DMS 273 (cell line): ENCODE measurements around the gene PHLDB3.

Experiments used
- DNase-seq: peaks from one replicate; lab custom pipeline; 2025; ENCODE audit not compliant: unreplicated experiment; lab: John Stamatoyannopoulos, UW

PHLDB3 gene

DNA sequence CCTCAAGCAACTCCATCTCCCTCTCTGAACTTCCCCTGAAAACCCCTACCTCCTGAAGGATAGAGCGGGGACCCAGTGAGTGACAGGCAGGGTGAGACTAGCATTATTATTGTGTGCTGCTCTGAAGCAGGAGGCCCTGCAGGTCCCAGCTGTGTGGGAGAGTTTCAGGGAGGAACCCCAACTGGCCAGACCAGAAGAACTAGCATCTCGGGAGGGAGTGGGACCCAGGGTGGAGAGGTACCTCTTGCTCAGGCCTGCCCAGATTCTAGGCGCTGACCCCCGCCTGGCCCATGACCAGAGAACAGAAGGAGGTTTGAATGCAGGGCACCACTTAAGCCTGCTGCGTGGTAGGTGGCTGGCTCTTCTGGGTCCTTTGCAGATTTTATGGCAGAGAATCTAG lies 33.5 kb downstream of the PHLDB3 start:
- no peak for DNase-seq

DNA sequence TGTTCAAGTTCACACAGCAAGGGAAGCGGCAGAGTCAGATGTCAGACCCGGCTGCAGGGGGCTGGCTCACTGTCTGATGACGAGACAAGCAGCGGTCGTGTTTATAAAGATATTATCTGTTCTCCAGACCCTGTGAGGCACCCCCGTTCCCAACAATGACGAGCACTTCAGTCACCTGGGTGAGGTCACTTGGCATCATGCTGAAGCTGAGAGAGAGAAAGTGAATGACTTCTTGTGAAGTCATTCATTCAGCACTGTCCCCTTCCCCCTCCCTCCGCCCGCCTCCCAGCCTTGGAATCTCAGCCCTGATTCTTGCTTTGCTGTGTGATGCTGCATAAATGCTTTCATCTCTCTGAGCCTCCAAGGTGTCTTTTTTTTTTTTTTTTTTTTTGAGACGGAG lies 34.3 kb downstream of the PHLDB3 start:
- DNase-seq: no peak

DNA sequence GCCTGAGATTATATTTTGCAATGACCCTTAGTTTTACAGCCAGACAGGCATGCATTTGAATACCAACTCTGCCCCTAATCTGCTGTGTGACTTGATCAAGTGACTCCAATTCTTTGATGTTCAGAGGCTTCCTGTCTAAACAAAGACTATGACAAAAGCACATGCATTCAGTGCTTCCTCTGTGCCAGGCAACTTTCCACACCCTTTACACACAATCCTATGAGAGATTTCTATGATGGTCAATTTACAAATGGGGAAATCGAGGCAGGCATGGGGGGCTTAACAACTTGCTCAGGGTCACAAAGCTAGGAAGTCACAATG lies 35.4 kb downstream of the PHLDB3 start:
- DNase-seq: no peak

DNA sequence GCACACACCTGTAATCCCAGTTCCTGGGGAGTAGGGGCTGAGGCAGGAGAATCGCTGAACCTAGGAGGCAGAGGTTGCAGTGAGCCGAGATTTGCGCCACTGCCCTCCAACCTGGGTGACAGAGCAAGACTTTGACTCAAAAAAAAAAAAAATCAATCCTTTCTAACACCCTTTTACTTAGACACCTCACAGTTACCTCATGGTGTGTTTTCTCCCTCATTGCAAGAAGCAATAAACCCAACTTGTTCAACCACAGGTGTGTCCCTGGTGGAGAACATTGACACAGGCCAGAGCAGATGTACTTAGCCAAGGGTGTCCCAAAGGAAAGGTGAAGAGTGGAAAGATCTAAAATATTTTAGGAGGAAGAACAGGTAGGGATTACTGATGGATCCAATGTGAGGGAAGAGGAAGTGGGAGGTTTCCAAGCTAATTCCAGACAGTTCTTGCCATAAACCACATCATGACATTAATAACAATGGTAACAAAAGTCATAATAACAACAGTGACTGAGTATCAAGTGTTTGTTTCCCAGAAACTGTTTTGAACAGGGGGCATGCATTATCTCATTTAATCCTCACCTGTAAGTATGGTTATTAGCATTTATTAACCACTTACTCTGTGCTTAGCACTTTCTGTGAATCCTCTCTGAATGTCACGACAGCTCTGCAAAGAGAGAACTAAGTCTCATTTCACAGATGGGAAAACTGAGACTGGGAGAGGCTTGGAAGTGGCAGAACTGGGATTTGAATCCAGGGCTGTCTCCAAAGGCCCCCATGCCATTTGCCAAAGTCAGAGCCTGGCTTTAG lies 36.0 kb downstream of the PHLDB3 start:
- no peak for DNase-seq

DNA sequence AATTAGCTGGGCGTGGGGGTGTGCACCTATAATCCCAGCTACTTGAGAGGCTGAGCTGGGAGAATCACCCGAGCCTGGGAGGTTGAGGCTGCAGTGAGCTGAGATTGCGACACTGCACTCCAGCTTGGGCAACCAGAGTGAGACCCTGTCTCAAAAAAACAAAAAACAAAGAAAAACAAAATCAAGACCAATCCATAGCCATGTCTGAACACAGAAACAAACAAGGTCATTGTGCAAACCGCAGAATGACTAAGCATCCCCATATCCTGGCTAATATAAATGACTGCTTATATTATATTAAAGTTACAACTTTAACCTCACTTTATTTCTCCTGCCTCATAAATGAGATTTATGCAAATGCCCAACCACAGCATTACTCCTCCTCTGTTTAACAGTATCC lies 36.8 kb downstream of the PHLDB3 start:
- no peak for DNase-seq

DNA sequence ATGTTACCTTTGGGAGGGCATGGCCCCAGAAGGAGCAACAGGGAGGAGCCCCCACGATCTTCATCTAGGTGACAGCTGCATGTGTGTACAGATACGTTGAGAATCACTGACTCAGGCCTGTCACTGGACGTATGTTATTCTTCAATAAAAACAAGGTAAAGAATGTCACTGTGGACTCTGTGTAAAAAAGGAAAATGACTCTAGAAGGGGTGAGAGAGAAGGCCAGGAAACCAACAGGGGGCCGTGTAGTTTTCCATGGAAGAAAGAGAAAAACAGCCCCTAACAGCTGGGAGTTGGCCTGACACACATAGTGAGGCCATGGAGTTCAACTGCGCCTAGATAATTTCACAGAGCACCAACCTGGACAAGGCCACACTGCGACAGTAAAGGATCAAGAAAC lies 37.3 kb downstream of the PHLDB3 start:
- no peak for DNase-seq

DNA sequence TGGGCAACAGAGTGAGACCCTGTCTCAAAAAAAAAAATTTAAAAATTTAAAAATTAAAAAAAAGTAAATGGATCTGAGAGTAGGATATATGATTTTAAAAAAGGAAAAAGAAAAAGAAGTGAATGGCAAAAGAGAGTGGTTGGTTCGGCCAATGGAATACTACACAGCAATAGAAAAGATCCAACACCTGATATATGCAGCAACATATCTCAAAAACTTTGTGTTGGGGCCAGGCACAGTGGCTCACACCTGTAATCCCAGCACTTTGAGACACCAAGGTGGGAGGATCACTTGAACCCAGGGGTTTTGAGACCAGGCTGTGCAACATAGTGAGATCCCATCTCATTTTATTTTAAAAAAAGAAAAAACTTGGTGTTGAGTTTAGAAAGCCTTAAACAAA lies 37.8 kb downstream of the PHLDB3 start:
- DNase-seq: no peak

DNA sequence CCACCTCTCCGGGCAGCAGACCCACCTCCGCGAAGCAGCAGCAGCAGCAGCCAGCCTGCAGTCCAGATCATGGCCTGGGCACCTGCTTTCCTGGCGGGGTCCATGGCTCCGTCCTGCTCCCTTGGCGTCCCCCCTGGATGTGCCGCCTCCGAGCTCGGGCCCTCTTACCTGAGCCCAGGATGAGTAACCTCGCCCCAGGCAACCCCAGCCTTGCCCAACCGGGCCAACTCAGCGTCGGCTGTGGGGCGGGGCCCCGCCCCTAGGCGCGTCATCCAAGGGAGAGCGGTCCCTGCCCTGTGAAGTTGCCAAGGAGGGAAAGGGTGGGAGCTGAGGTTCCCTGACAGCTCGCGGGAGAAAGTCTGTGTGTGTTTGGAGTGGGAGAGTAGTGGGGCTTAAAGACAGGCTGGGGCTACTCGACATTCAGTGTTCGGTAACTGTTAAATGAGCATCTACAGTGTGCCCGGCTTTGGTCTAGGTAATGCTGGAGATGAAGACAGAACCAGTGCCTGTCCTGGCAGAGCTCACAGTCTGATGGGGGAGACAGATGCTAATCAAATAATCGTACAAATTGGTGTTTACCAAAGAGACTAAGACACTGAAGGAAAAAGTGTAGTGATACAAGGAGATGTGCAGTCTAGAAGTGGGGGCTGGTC lies 39.0 kb downstream of the PHLDB3 start, which contains the start of gene LYPD3:
TSS of gene LYPD3 (minus strand) at position 141 of the 653 bp plus-strand sequence. CDS start at position 104, 37 bp downstream.
- no peak for DNase-seq

DNA sequence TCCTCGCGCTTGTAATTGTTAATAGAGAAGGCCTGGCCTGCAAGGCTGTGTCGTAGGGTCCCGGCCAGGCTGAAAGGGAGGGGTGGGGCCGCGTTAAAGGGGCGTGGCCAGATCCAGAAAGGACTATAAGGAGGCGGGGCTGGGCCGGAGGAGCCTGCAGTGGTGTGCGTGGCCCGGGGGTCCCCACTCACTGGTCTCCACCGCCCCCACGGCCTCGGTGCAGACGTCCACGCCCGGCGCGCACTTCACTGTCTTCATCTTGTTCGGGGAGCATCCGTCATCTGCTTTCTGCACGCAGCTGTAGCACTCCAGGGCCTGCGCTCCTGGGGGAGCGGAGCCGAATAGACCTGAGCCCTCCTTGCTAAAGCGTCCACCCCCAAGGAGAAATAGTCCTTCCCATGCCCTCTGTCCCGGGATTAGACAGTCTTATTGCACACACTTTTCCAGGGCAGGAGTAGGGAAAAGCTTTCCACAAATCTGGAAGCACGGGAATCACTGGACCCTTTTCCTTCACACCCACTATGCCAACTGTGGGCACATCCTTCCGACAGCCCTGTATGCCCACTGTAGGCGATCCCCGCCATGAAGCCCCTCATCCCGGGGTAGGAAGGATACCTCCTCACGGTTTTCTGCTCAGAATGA lies 40.3 kb downstream of the PHLDB3 start:
- no peak for DNase-seq

DNA sequence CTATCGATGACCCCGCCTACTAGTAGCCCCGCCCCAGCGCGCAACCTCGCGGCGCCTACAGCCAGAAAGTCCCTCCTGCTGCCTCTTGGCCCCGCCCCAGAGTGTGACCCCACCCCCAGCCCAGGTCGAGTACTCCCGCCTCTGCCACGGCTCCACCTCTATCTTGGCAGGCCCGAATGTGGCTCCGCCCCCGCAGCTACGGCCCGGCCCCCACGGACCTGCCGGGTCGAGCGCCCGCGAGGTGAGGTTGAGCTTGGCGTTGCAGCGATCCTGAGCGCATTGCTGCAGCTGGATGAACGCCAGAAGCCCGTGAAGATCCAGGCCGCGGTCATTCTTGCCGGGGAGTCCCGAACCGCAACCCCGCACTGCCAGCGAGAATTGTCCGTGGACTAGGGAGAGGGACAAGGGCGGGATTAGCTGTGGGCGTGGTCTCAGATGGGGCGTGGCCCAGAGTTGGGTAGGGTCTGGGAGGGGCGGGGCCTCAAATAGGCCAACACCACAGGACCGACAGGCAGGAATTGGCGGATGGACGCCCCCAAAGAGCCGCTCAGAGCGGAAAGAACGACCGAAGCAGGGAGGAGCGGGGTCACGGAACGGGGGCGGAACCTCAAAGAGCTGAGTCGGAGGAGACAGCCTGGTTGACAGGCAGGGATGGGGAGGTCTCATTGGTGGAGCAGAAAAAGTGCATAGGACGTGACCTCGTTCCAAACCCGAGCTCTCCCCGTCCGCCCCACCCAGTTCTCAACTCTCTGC lies 41.0 kb downstream of the PHLDB3 start:
- peak; percentile 95 for DNase-seq

DNA sequence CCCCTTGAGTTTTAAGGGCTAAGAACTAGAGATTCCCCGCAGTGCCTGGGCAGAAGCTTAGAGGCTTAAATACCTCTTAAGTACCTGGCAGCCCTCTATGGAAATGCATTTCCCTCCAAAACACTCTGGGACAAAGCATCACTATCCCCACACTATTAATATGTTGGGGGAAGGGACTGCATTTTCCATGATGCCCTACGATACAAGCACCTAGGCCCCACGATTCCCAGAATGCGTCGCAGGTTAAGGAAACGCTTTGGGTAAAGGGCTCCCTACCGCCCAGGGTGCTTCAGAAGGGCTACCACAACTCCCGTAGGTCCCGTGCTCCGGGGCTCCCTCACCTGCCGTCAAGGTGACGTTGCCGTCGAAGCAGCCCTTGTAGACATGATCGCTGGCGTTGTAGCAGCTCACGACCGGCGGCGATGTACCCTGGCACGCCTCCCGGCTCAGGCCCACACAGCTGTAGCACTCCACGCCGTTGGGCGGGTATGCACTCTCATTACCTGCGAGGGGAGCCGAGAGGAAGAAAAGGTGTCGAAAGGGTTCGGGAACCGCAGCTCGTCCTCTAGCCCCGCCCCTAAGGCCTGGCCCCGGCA lies 41.7 kb downstream of the PHLDB3 start:
- no peak for DNase-seq

DNA sequence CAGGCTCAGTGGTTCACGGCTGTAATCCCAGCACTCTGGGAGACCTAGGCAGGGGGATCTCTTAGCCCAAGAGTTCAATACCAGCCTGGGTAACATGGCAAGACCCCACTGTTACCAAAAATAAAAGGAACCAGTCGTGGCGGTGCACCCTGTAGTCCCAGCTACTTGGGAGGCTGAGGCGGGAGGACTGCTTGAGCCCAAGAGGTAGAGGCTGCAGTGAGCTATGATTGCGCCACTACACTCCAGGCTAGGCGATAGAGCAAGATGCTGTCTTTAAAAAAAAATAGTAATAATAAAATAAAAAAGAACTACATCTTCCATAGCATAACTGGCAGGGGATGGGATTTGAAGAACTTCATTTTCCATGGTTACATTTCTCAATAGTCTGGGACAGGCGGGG lies 42.2 kb downstream of the PHLDB3 start:
- DNase-seq: no peak

DNA sequence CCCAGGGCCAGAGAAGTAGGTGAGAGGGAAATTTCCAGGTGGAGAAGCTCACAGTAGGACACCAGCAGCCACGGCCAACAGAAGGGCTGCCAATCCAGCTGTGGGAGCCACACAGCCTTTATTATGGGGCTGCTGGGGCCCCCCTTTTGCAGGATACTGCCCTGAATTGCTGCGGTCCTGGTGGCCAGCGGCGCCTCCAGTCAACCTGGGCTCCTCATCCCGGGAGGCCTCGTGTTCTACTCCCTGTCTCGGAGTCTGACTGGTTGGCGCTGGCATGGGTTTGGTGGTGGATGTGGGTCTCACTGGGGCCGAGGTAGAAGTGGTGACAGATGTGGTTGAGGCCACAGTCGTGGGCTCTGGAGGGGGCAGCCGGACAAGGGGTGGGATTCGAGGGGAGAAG lies 43.2 kb downstream of the PHLDB3 start:
- DNase-seq: no peak

DNA sequence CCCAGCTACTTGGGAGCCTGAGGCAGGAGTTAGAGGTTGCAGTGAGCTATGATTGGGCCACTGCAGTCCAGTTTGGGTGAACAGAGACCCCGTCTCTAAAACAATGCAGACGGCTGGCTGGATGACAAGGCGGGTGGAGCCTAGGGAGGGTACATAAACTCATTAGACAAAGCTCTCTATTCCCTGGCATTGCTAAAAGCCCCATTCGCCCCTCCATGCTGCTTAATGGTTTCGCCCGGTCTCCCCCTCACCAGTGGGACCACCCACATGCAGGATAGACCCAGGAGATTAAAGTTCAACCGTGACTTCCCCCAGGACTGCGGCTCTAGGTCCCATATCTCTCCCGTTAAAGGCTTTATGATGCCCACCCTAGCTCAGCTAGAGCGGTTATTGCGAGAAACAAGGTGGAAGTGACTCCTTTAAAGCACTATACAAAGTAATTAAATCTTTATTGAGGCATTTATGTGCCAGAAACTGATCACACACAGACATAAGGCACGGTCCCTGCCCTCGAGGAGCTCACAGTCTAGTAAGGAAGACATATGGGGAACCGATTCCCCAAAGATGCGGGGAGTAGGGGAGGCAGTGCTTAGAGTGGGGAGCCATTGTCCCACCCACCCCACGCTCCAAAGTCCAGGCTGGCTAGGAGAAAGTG lies 44.1 kb downstream of the PHLDB3 start:
- DNase-seq: no peak

DNA sequence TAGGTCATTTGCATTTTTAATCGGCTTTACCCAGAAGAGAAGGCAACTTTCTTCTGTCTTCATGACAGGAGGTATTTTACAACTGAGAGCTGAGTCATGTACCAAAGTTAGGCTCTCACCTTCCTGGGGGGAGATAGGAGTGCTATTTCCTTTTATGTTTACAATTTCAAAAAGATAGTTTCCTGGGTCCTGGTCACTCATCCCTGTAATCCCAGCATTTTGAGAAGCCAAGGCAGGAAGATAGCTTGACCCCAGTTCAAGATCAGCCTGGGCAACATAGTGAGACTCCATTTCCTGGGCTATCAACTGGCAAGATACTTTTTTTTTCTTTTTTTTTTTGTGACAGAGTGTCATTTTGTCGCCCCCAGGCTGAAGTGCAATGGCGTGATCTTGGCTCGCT lies 46.7 kb downstream of the PHLDB3 start:
- DNase-seq: no peak

DNA sequence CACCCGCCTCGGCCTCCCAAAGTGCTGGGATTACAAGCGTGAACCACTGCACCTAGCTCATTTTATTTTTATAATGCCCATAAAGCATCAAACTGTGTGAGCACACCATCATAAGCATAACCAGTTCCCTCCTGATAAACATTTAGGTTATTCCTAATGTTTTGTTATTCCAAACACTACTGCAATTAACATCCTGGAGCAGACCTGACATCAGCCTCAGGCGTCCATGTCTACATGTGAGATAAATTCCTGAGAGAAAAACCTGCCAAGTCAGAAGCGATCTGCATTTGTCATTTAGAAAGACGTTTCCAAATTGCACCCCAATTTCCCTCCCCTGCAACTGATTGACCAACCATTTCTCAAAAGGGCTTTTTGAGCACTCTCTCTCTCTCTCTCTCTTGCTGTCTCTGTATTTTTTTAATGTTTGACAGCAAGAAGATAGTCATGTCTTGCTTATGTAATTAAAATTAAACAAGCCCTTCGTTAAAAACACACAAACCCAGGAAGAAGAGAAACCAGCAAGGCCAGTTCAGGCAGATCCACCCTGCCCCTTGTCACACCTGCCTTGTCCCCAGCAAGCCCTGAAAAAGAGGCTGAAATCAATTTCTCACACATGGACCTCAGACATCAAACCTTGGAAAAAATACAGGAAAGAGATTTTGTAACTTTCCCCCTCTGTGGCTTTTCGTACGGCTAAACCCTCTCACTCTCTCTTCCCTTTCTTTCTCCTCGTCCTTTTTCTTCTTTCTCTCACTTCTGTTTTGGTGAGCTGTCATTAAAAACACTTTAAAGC lies 49.0 kb downstream of the PHLDB3 start:
- DNase-seq: no peak

DNA sequence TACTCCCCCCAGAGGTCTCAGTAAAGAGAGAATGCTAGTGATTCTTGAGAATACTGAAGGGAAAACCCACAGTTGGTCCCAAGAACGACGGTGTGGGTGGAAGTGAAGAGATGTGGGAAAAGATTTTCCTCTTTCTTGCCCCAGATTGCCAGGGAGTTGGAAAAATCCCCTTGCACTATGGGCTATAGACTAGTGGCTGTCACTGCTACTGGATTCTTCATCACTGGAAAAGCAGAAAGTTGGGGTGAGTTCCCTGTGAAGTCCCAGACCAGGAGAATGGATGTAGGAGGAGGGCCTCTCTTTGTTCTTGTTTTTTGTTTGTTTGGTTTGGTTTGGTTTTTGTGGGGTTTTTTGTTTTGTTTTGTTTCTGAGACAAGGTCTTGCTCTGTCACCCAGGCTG lies 50.5 kb downstream of the PHLDB3 start:
- DNase-seq: no peak

DNA sequence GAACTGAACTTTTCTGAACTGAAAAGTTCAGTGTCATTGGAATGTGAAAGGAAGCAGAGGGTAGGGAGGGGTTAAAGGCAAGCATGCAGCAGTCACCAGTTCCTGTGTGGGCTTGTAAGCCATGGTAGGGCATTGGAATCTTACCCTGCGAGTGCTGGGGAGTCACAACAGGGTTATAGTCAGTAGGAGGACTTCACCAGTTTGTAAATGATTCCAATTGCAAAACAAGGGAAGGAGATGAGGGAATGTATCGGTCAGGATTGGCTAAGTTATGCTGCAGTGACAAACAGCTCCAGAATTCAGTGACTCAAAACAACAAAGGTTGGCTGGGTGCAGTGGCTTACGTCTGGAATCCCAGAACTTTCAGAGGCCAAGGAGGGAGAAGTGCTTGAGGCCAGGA lies 52.0 kb downstream of the PHLDB3 start:
- no peak for DNase-seq

DNA sequence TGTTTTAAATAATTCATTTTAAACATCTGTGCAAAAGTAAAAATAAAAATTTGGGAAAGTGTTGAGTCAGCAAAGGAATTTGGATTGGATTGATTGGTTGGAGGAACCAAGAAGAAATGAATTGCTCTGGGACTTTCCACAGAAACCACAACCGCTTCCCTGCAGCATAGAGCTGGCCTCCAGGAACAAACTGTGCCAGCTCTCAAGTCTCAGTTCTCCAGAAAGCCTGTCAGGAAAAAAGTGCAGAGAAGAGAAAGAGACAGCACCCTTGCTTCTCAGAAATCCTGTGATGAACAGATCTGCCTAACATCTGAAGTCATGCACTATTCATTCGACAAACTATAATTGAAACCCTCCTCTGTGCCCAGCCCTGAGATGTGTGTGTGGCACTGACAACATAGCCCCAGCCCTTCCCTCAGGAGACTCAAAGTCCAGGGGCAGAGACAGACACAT lies 54.0 kb downstream of the PHLDB3 start:
- DNase-seq: no peak

DNA sequence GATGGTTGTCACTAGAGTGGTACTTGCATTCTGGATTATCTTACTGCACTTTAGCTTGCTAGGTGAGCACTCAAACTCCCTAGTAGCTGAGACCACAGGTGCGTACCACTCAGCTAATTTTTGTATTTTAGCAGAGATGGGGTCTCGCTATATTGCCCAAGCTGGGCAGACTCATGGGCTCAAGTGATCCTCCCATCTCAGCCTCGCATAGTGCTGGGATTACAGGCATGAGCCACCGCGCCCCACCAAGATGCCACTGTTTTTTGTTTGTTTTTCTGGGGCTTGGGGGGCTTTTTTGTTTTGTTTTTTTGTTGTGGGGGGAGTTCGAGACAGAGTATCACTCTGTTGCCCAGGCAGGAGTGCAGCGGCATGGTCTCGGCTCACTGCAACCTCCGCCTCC lies 56.9 kb downstream of the PHLDB3 start:
- DNase-seq: no peak
